ENCODE measurements around the gene TANGO6. TPM values are rescaled to one million over a fixed set of nuclear protein-coding genes. Genes with fewer than 3 reads are reported as not detected.
"Not testable (repeated sequence)": the region's sequence is repeated elsewhere in the genome, so short reads cannot be mapped to it uniquely, and the experiment has no call there.

The TANGO6 gene
- total RNA-seq, 1 donor from 2014 or later: 21.1 TPM

DNA sequence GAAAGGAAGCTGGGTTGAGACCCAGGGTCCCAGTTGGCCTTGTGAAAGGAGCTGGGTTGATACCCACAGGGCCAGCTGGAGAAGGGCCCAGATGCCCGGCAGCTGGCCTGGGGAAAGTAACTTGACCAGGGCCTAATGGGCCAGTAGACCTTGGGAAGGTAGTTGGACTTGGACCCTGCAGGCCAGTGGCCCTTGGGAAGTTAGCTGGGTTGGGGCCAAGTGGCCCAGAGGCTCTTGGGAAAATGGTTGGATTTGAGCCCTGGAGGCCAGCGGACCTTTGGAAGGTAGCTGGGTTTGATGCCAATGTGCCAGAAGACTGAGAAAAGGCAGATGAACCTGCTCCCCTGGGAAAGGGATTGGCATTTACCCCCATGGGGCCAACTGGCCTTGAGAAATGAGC lies 275.7 kb downstream of the TANGO6 start:
- no peaks in the 10 kb centered on the region for H3K27me3 Mint-ChIP-seq (ENCODE audit: low read depth)
- H3K4me3 Mint-ChIP-seq: no peak overlapping the region
- H3K4me1 Mint-ChIP-seq: peaks cover 2% of the 10 kb centered on the region
- H3K36me3 Mint-ChIP-seq (ENCODE audit: low read depth): peaks cover 27% of the 10 kb centered on the region
- DNase-seq (ENCODE audit: low read depth, low spot score): no peak
- no peak overlapping the region for H3K27ac Mint-ChIP-seq (ENCODE audit: unreplicated experiment)
- no peaks in the 10 kb centered on the region for H3K9me3 Mint-ChIP-seq
- TF ChIP-seq, protein P1, sequence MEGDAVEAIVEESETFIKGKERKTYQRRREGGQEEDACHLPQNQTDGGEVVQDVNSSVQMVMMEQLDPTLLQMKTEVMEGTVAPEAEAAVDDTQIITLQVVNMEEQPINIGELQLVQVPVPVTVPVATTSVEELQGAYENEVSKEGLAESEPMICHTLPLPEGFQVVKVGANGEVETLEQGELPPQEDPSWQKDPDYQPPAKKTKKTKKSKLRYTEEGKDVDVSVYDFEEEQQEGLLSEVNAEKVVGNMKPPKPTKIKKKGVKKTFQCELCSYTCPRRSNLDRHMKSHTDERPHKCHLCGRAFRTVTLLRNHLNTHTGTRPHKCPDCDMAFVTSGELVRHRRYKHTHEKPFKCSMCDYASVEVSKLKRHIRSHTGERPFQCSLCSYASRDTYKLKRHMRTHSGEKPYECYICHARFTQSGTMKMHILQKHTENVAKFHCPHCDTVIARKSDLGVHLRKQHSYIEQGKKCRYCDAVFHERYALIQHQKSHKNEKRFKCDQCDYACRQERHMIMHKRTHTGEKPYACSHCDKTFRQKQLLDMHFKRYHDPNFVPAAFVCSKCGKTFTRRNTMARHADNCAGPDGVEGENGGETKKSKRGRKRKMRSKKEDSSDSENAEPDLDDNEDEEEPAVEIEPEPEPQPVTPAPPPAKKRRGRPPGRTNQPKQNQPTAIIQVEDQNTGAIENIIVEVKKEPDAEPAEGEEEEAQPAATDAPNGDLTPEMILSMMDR (conservative IDR thresholded peaks at IDR 0.05): no peak

DNA sequence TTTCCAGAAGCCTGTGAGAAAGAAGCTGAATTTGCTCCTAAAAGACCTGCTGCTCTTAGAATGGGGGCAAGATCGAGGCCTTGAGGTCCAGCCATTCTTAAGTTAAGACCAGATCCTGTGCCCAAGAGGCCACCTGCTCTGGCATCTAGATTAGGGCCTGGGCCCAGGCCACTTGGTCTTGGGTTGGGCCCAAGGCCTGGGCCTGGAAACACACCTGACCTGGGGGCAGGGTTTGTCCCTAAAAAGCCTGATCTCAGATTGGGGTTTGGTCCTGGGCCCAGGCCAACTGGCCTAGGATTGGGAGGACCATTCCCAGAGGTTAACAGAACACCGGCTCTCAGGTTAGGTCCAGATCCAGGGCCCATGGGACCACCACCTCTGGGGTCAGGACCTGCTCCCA lies 276.2 kb downstream of the TANGO6 start:
- Mint-ChIP-seq H3K27ac (ENCODE audit: unreplicated experiment) (no peak overlapping the region), H3K4me1 (peaks cover 5% of the 10 kb centered on the region), H3K4me3 (no peak overlapping the region), H3K36me3 (ENCODE audit: low read depth) (peaks cover 27% of the 10 kb centered on the region), H3K27me3 (ENCODE audit: low read depth) (no peaks in the 10 kb centered on the region), H3K9me3 (no peaks in the 10 kb centered on the region)
- TF ChIP-seq, protein P1 (conservative IDR thresholded peaks at IDR 0.05): no peak
- no peak for DNase-seq (ENCODE audit: low read depth, low spot score)

DNA sequence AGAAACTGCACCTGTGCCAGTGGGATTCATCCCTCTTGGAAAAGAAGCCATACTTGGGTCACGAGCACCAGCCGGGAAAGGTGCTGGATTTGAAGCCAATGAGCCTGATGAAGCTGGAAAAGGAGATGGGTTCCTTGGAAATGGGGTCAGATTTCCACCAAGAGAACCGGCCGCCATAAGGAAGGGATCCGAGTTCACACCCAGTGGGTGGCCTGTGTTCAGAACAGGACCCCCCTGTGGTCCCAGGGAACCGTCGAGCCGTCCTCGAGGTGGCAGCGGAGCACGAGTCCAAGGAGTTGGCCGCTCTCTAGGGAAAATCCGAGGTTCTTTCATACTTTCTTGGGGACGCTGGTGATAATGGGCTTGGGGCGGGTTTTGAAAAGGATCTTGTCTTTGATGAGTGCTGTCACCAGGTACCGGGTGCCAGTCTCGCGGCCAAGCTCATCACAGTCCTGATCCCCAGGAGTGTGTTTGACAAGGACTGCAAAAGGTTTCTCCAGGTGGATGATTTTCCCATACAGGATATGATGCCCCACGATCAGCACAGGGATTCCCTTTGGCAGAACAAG lies 276.8 kb downstream of the TANGO6 start:
- Mint-ChIP-seq H3K4me3 (no peak overlapping the region), H3K36me3 (ENCODE audit: low read depth) (peaks cover 21% of the 10 kb centered on the region), H3K27ac (ENCODE audit: unreplicated experiment) (no peak overlapping the region), H3K9me3 (no peaks in the 10 kb centered on the region), H3K27me3 (ENCODE audit: low read depth) (no peaks in the 10 kb centered on the region), H3K4me1 (peaks cover 5% of the 10 kb centered on the region)
- TF ChIP-seq, protein P1 (conservative IDR thresholded peaks at IDR 0.05): no peak
- DNase-seq (ENCODE audit: low read depth, low spot score): no peak

DNA sequence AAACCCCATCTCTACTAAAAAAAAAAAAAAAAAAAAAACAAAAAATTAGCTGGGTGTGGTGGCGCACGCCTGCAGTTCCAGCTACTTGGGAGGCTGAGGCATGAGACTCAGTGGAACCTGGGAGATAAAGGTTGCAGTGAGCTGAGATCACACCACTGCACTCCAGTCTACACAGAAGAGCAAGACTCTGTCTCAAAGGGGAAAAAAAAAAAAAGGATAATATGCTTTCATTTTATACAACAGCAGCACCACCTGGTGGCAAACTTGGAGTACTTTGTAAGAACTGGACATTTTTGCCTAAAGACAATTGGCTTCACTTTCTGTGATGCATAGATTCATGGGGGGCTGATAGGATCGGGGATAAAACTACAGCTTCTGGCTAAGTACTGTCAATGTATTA lies 280.6 kb downstream of the TANGO6 start:
- H3K36me3 Mint-ChIP-seq (ENCODE audit: low read depth): peaks cover 12% of the 10 kb centered on the region
- H3K27ac Mint-ChIP-seq (ENCODE audit: unreplicated experiment): no peak overlapping the region
- DNase-seq (ENCODE audit: low read depth, low spot score): peak; percentile 68
- H3K4me1 Mint-ChIP-seq: peaks cover 12% of the 10 kb centered on the region
- H3K9me3 Mint-ChIP-seq: no peaks in the 10 kb centered on the region
- TF ChIP-seq, protein P1 (conservative IDR thresholded peaks at IDR 0.05): peak; percentile 84
- no peak overlapping the region for H3K4me3 Mint-ChIP-seq
- no peaks in the 10 kb centered on the region for H3K27me3 Mint-ChIP-seq (ENCODE audit: low read depth)

DNA sequence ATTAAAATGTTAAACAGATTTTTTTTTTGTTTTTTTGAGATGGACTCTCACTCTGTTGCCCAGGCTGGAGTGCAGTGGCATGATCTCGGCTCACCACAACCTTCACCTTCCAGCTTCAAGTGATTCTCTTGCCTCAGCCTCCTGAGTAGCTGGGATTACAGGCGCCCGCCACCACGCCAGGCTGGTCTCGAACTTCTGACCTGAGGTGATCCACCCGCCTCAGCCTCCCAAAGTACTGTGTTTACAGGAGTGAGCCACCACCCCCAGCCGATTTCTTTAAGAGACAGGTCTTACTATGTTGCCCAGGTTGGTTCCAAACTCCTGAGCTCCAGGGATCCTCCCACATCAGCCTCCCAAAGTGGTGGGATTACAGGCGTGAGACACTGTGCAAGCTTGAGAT lies 281.1 kb downstream of the TANGO6 start:
- H3K36me3 Mint-ChIP-seq (ENCODE audit: low read depth): peaks cover 12% of the 10 kb centered on the region
- not testable (repeated sequence) for H3K9me3 Mint-ChIP-seq; H3K27ac Mint-ChIP-seq (ENCODE audit: unreplicated experiment); H3K27me3 Mint-ChIP-seq (ENCODE audit: low read depth); DNase-seq (ENCODE audit: low read depth, low spot score); H3K4me3 Mint-ChIP-seq
- peaks cover 13% of the 10 kb centered on the region for H3K4me1 Mint-ChIP-seq

DNA sequence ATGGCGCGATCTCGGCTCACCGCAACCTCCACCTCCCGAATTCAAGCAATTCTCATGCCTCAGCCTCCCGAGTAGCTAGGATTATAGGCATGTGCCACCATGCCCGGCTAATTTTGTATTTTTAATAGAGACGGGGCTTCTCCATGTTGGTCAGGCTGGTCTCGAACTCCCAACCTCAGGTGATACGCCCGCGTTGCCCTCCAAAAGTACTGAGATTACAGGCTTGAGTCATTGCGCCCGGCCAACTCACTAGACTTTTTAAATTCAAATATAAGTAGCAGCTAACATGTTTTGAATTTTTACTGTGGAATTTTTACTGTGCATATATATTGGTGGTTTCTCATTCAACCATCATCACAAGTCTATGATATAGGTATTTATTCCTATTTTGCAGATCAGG lies 281.6 kb downstream of the TANGO6 start:
- H3K27me3 Mint-ChIP-seq (ENCODE audit: low read depth); H3K9me3 Mint-ChIP-seq; H3K4me3 Mint-ChIP-seq; DNase-seq (ENCODE audit: low read depth, low spot score): not testable (repeated sequence)
- Mint-ChIP-seq H3K27ac (ENCODE audit: unreplicated experiment) (peak overlapping the region; percentile 67), H3K4me1 (peaks cover 18% of the 10 kb centered on the region), H3K36me3 (ENCODE audit: low read depth) (peaks cover 15% of the 10 kb centered on the region)

Measured in neural crest cell (in vitro differentiated cells).